Activated T-cell treated with anti-CD3 and anti-CD28 coated beads, Interleukin-2, amount 50 U/mL, for 72 hours (primary cell): ENCODE measurements around the gene SP4. TPM values are rescaled to one million over a fixed set of nuclear protein-coding genes. Genes with fewer than 3 reads are reported as not detected.

Experiments used
- ATAC-seq, 2 donors: fragments of 150-1000 bp; cut with Tn5 transposase; replicated peaks in 1 of 2; 2 replicates each; pipeline ENCODE4 v1.10.0; 2021; ENCODE audit warnings: moderate library complexity in 2 of 2, mild to moderate bottlenecking in 1 of 2
- DNase-seq, 2 donors: peaks; one replicate each; pipeline ENCODE4 v3.0.0; 2021 to 2022; ENCODE audit warnings: mixed read lengths in 1 of 2
- H3K27ac Mint-ChIP-seq: one replicate; pipeline ENCODE4 v1.8.0; 2022; ENCODE audit warnings: mild to moderate bottlenecking, moderate library complexity, mixed read lengths
- H3K27me3 Mint-ChIP-seq: one replicate; pipeline ENCODE4 v1.8.0; 2022; ENCODE audit warnings: low read depth, mixed read lengths
- H3K36me3 Mint-ChIP-seq, 2 donors: one replicate each; pipeline ENCODE4 v1.8.0; 2022; ENCODE audit warnings: mixed read lengths in 2 of 2, mild to moderate bottlenecking in 1 of 2; ENCODE audit not compliant: insufficient read depth in 2 of 2
- H3K4me1 Mint-ChIP-seq: one replicate; pipeline ENCODE4 v1.8.0; 2022; ENCODE audit warnings: low read depth, mixed read lengths
- H3K4me3 Mint-ChIP-seq, 2 donors: one replicate each; pipeline ENCODE4 v1.8.0; 2022; ENCODE audit warnings: mild to moderate bottlenecking in 2 of 2, mixed read lengths in 2 of 2, moderate library complexity in 2 of 2
- H3K9me3 Mint-ChIP-seq, 2 donors: one replicate each; pipeline ENCODE4 v1.8.0; 2022; ENCODE audit warnings: mixed read lengths in 2 of 2
- total RNA-seq, 2 donors: library from RNA; stranded (reverse); gene quantifications; one replicate each; pipeline ENCODE4 v1.2.3, GENCODE V29; 2022

SP4 gene
- 10 to 100 TPM; 21.5 to 23.7 TPM for total RNA-seq

DNA sequence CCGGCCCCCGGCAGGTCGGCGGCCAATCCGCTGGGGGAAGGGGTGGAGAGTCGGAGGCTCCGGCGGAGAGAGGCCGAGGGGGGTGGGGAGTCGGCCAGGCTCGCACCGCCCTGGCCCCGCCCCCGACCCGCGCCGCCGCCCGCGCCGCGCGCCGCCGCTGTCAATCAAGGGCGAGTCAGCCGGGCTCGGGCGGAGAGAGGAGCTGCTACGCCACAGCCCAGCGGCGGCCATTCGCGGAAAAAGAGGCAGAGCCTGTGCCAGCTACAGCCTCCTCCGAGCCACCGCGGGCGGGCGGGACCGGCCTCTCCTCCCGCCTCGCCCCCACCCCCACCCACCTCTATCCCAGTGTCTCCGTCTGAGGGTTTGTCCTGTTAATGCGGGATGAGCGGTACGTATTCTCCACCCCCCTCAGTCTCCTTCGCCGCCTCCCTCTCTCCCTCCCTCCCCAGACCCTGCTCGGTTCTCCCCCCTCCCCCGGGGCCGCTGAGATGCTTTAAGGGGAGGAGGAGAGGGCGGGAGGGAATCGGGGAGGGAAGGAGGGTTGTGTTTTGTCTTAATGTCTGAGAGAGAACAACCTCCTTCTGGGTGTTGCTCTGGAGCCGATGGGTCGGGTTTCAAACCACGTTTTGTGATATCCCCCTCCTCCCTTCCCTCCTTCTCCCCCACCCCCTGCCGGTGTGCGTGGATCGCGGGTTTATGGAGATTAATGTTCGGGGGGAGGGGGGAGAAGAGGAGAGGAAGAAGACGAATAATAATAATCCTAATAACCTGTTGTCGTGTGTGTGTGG is at the start of gene SP4:
Gene SP4 (plus strand): TSS at position 213 of the 788 bp plus-strand sequence. CDS start 169 bp downstream, at position 382.
- DNase-seq (peak; percentile 95 to 98), ATAC-seq (peak; percentile 81 to 82)
- H3K4me3 Mint-ChIP-seq, result peak within 1 kb of the TSS; percentile 100
- H3K9me3 Mint-ChIP-seq, result no peaks in the 10 kb centered on the region
- no peaks in the 10 kb centered on the region for H3K27me3 Mint-ChIP-seq
- H3K36me3 Mint-ChIP-seq, result peaks cover 8 to 10% of the 10 kb centered on the region in 2 donors
- H3K27ac Mint-ChIP-seq, result peak within 1 kb of the TSS; percentile 100
- H3K4me1 Mint-ChIP-seq, result peaks cover 53% of the 10 kb centered on the region

DNA sequence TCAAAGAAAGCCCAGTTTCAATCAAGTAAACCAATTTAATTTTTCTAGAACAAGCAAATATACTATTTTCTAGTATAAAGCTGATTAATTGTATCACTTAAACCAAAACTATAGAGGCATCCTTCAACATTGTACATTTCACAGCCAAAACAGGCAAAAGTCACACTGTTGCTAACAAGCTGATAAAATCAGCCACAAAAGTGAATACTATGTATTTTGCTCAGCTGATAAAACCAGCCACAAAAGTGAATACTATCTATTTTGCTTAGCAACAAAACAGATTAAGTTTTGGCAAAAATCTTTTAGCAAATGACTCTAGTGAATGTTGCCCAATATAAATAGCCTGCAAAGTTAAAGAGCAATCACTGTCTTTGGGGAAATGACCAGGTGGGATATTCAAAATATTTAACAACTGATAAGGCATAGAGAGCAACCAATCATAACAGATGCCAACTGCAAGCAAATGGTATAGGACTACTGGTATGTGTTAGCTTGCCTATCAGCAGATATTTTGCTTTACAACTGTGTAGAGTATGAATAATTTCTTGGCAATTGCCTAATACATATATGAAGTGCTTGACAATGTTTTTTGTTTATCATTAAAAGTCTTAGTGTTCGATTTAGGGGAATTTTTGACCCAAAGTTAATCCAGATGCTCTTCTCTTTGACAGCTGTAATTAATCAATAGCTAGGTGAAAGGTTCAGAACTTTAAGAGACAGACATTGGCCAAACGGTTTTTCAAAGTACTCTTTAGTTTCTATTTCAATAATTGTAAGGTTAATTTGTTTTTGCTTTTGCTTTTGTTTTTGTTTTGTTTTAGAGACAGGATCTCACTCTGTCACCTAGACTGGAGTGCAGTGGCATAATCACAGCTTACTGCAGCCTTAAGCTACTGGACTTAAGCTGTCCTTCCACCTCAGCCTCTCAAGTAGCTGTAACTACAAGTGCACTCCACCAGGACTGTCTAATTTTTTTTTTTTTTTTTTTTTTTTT is 44.4 kb upstream of the SP4 start:
- H3K9me3 Mint-ChIP-seq, result no peaks in the 10 kb centered on the region
- peak overlapping the region in 1 of 2 donors; percentile 15 for H3K4me3 Mint-ChIP-seq
- H3K27me3 Mint-ChIP-seq, result no peaks in the 10 kb centered on the region
- H3K27ac Mint-ChIP-seq, result no peak overlapping the region
- no peaks in the 10 kb centered on the region for H3K36me3 Mint-ChIP-seq
- ATAC-seq (no peak), DNase-seq (no peak)
- peaks cover 7% of the 10 kb centered on the region for H3K4me1 Mint-ChIP-seq

DNA sequence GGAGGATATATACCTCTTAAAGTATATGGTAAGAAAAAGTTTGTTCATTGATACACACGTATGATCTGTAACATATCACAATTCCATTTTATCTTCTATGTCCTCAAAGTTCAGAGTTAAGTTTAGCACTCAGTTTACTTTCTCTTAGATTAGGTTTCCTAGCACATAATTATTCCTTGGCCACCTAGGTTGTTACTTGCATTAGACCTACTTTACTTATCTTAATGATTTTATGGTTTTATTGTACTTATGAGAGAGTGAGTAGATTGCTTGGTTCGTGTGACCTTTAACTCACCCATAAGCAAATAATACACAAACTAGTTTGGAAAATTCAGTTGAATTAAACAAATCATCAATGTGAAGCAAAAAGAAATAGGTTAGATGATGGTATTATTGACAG is 33.9 kb upstream of the SP4 start:
- ATAC-seq (no peak), DNase-seq (no peak)
- no peaks in the 10 kb centered on the region for H3K27me3 Mint-ChIP-seq
- no peak overlapping the region for H3K27ac Mint-ChIP-seq
- H3K9me3 Mint-ChIP-seq, result no peaks in the 10 kb centered on the region
- H3K4me3 Mint-ChIP-seq, result no peak overlapping the region
- H3K36me3 Mint-ChIP-seq, result no peaks in the 10 kb centered on the region
- no peaks in the 10 kb centered on the region for H3K4me1 Mint-ChIP-seq

DNA sequence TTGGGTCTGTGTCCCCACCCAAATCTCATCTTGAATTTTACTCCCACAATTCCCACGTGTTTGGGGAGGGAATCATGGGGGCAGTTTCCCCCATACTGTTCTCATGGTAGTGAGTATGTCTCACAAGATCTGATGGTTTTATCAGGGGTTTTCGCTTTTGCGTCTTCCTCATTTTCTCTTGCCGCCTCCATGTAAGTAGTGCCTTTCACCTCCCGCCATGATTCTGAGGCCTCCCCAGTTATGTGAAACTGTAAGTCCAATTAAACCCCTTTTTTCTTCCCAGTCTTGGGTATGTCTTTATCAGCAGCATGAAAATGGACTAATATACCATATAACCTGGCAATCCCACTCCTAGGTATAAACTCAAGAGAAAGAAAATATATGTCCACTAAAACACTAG is 25.9 kb upstream of the SP4 start:
- H3K9me3 Mint-ChIP-seq, result peaks cover 10% of the 10 kb centered on the region in 2 donors
- no peak for DNase-seq

DNA sequence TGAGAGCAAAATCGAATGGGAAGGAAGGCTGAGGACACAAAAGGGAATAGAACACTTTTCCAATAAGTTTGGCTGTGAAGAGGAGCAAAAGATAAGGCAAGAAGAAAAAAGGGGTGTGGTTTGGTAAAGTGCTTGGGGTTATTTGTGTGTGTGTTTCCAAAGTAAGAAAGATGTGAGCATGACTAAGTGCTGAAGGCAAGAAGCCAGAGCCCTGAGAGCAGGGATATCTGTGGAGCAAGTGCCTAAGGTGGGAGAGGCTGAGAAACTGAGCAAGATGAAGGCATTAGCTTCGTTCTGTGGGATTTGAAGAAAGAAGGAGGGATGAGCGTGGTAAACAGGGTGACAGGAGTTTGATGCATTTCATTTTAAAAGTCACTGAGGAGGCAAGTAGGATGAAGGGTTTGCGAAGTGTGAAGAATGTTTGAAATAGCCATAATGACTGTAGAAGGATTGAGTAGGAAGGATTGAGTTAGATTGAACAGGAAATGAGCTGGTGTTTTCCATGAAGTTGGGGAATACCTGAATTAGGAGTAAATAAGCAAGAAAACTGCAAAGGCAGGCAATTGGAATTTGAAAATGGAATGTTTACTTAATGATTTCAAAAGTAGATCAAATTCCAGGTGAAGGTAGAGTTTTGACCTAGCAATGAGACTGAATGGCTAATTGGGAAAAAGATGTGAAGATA is 19.9 kb upstream of the SP4 start:
- no peak for ATAC-seq
- H3K4me1 Mint-ChIP-seq, result peaks cover 20% of the 10 kb centered on the region
- DNase-seq, result no peak
- H3K4me3 Mint-ChIP-seq, result no peak overlapping the region
- H3K9me3 Mint-ChIP-seq, result peaks cover 11 to 12% of the 10 kb centered on the region in 2 donors
- peaks cover 10% of the 10 kb centered on the region for H3K27me3 Mint-ChIP-seq
- peaks cover 2 to 3% of the 10 kb centered on the region in 2 donors for H3K36me3 Mint-ChIP-seq
- no peak overlapping the region for H3K27ac Mint-ChIP-seq

More for the DNA sequence above, 25.9 kb upstream of the SP4 start:
- no peak overlapping the region for H3K27ac Mint-ChIP-seq
- peaks cover 7 to 8% of the 10 kb centered on the region in 2 donors for H3K36me3 Mint-ChIP-seq
- no peak for ATAC-seq
- no peaks in the 10 kb centered on the region for H3K4me1 Mint-ChIP-seq
- H3K4me3 Mint-ChIP-seq, result no peak overlapping the region
- no peaks in the 10 kb centered on the region for H3K27me3 Mint-ChIP-seq

DNA sequence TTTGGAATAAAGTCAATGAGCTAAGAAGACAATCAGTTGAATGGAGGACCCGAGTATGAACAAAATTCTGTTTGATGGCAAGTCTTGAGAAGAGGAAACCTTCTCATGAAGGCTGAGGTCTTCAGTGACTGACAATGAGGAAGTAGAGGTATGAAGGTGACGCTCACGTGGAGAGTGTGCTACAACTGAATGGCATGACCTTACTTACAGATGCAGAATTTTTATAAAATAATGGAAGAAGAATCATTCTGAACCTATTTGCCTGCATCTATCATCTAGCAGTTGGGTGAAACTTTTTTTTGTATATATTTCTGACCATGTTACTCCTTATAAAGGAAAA is 19.4 kb upstream of the SP4 start:
- H3K36me3 Mint-ChIP-seq, result peaks cover 2 to 3% of the 10 kb centered on the region in 2 donors
- peaks cover 23% of the 10 kb centered on the region for H3K4me1 Mint-ChIP-seq
- H3K9me3 Mint-ChIP-seq, result peaks cover 11 to 12% of the 10 kb centered on the region in 2 donors
- no peak for DNase-seq
- no peak for ATAC-seq
- H3K4me3 Mint-ChIP-seq, result no peak overlapping the region
- no peak overlapping the region for H3K27ac Mint-ChIP-seq
- peaks cover 10% of the 10 kb centered on the region for H3K27me3 Mint-ChIP-seq

DNA sequence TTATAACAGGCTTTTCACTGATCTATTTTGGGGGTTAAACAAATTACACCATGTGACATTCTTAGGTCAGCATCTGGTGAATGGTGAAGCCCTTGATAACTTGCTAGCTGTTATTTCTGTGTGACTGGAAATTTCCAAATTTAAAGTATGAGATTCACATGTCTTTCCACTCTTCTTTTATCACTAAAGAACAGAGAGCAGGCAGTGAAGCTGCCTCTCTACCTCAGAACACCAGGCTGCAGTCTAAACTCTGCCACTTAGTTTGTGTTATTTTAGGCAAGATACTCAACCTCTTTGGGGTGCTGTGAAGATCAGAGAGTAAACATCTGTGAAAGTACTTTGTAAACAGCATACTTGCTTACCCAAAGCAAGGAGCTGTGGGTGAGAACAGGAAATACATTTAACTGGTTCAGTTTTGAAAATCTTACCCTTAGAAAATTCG is 15.5 kb upstream of the SP4 start:
- no peak for ATAC-seq
- Mint-ChIP-seq H3K36me3 (peaks cover 2 to 3% of the 10 kb centered on the region in 2 donors), H3K4me1 (peaks cover 28% of the 10 kb centered on the region), H3K27me3 (peaks cover 12% of the 10 kb centered on the region), H3K27ac (peak overlapping the region; percentile 52), H3K4me3 (peak overlapping the region in 1 of 2 donors; percentile 27), H3K9me3 (peaks cover 6 to 8% of the 10 kb centered on the region in 2 donors)
- no peak for DNase-seq

DNA sequence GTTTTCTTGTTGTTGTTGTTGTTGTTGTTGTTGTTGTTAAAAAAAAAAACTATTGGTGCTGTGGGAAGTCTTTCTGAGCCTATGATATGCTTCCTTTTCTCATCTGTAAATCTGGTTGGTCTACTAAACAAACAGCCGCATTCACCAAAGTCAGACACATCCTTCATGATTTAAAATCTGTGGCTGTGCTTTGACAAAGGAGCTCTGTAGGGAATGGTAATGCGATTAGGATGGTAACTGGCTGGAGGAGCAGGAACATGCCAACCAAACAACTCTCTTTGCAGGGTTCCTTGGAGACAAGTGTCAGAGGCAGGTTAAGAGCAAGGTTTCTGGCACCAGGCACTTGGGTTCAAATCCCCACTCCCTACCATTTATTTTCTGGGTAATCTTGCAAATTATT is 14.9 kb upstream of the SP4 start:
- H3K4me3 Mint-ChIP-seq, result peak overlapping the region in 1 of 2 donors; percentile 27

DNA sequence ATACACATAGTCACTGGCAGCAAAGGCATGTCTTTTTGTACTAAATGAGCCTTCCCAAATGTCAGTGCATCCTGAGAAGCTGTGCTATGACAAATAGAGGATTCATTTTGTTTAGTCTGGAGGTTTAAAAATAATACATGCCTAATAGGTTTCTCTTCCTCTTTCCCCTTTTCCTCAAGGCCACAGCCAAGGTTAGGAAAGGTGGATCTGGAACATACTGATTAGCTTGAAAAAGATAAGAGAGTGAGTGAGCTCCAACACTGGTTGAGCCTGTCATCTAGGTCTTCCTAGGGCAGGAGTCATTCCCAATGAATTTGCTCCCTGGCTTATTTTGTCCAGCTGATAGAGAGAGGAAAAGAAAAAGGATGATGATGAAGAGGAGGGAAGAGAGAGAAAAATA is 14.4 kb upstream of the SP4 start:
- Mint-ChIP-seq H3K36me3 (no peaks in the 10 kb centered on the region), H3K4me3 (no peak overlapping the region), H3K27ac (peak overlapping the region; percentile 52), H3K9me3 (no peaks in the 10 kb centered on the region), H3K27me3 (peaks cover 9% of the 10 kb centered on the region), H3K4me1 (peaks cover 19% of the 10 kb centered on the region)
- no peak for ATAC-seq
- no peak for DNase-seq

More for the DNA sequence above, 14.9 kb upstream of the SP4 start:
- DNase-seq (no peak), ATAC-seq (no peak)
- Mint-ChIP-seq H3K27ac (peak overlapping the region; percentile 52), H3K36me3 (no peaks in the 10 kb centered on the region), H3K9me3 (peaks cover 2 to 4% of the 10 kb centered on the region in 2 donors), H3K27me3 (peaks cover 12% of the 10 kb centered on the region), H3K4me1 (peaks cover 23% of the 10 kb centered on the region)

DNA sequence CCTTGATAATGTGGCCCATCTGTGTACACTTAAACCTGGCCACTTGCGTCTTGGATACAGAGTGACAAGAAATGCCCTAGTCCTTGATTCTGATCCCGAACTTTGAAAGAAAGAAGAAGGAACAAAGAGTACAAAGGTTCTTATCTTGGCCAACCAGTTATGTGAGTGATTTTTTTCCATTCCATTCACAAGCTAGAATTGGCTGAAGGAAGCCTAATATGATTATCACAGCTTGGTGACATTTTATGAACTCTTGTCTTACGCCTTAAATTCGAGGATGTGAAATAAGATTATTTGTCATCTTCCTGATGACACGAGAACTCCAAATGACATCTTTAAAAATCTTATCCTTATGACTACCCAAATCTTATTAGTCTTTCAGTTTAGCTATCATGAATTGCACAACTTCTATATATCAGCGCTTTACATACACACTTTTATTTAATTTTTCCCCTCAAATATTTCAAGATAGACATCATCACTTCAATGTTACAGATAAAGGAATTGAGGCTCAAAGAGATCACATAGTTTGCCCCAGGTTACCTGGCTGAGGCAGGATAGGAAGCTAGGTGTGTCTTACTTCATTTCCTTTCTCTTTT is 13.0 kb upstream of the SP4 start:
- Mint-ChIP-seq H3K9me3 (no peaks in the 10 kb centered on the region), H3K4me1 (peaks cover 19% of the 10 kb centered on the region), H3K27ac (no peak overlapping the region), H3K4me3 (no peak overlapping the region), H3K36me3 (no peaks in the 10 kb centered on the region), H3K27me3 (peaks cover 9% of the 10 kb centered on the region)
- DNase-seq, result no peak
- ATAC-seq, result no peak

DNA sequence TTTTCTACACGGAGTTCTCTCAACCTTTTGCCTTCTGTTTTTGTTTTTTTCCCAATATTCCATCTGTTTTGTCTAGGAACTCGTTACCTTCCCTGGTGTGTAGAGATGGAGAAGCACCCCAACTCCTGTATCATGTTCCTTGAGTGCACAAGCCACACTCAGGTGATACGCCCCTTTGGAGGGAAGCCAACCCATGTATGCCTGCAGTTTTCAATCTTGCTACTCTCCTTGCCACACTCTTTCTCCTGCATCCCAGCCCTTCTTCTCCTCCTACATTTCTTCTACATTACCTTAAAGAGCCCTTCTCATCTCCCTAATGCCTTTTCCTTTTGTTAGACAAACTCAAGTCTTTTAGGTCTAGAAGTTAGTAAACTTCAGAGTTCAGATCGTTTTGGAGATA is 10.2 kb upstream of the SP4 start:
- Mint-ChIP-seq H3K4me1 (peaks cover 11% of the 10 kb centered on the region), H3K27me3 (peaks cover 9% of the 10 kb centered on the region), H3K27ac (no peak overlapping the region), H3K4me3 (no peak overlapping the region), H3K9me3 (no peaks in the 10 kb centered on the region), H3K36me3 (no peaks in the 10 kb centered on the region)
- DNase-seq (no peak), ATAC-seq (no peak)

DNA sequence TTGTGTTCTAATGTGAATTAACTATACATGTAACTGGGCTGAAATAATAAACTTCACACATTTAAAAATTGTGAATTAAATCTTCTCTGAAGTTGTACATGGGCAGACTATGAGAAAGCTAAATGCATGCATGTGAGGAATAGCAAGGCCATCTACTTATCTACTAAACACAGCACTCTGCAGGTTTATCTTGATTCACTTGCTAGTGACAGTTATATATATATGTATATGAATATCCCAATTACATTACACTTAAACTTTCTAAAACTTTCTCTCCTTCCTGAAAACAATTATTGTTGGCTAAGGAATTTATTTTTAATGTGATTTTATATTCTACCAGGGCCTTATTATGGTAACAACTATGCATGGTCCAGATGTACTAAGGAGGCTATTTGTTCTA is 5.1 kb upstream of the SP4 start:
- ATAC-seq, result no peak

More for the DNA sequence above, 5.1 kb upstream of the SP4 start:
- Mint-ChIP-seq H3K36me3 (no peaks in the 10 kb centered on the region), H3K9me3 (no peaks in the 10 kb centered on the region), H3K27ac (no peak overlapping the region), H3K27me3 (peaks cover 3% of the 10 kb centered on the region), H3K4me3 (no peak overlapping the region), H3K4me1 (peaks cover 10% of the 10 kb centered on the region)
- no peak for DNase-seq
